HepG2 (cell line): ENCODE measurements around the gene UCKL1. TPM values are rescaled to one million over a fixed set of nuclear protein-coding genes. Genes with fewer than 3 reads are reported as not detected.

Experiments used
- CEBPB ChIP-seq: IDR thresholded peaks from 2 replicates; pipeline ENCODE4 v1.6.1; 2011; ENCODE audit warnings: low read depth, low read length, improper control_type of control experiment, borderline replicate concordance
- KDM5A ChIP-seq: fragments of 200-600 bp; sonication (generic); IDR thresholded peaks from 2 replicates; pipeline ENCODE4 v1.7.0; 2018; ENCODE audit warnings: antibody characterized with exemption, mild to moderate bottlenecking, low read length, borderline replicate concordance
- KDM6A ChIP-seq: IDR thresholded peaks from 2 replicates; pipeline ENCODE4 v1.6.1; 2016; ENCODE audit warnings: low read depth
- NFIB ChIP-seq: sonication (generic); formaldehyde crosslinking; IDR thresholded peaks from 2 replicates; pipeline ENCODE4 v1.9.0; 2021; ENCODE audit warnings: missing genetic modification reagents, mild to moderate bottlenecking, borderline replicate concordance
- SAP130 ChIP-seq: IDR thresholded peaks from 2 replicates; pipeline ENCODE4 v1.6.1; 2016; ENCODE audit warnings: low read depth
- SP4 ChIP-seq: sonication (generic); formaldehyde crosslinking; IDR thresholded peaks from 2 replicates; pipeline ENCODE4 v1.8.1; 2023; ENCODE audit warnings: mild to moderate bottlenecking, missing genetic modification reagents
- ZEB1 ChIP-seq: IDR thresholded peaks from 2 replicates; pipeline ENCODE4 v1.6.1; 2012; ENCODE audit warnings: mild to moderate bottlenecking, low read depth, inconsistent platforms; ENCODE audit not compliant: insufficient replicate concordance
- ZFP36L1 ChIP-seq: sonication (generic); formaldehyde crosslinking; IDR thresholded peaks from 2 replicates; pipeline ENCODE4 v1.8.0; 2022; ENCODE audit warnings: mild to moderate bottlenecking, missing genetic modification reagents, moderate library complexity
- ZNF136 ChIP-seq: sonication (generic); formaldehyde crosslinking; IDR thresholded peaks from 2 replicates; pipeline ENCODE4 v1.8.1; 2022; ENCODE audit warnings: low read depth, mild to moderate bottlenecking, moderate library complexity, missing genetic modification reagents
- ZNF282 ChIP-seq: fragments of 450-650 bp; IDR thresholded peaks from 2 replicates; pipeline ENCODE4 v1.6.1; 2018; ENCODE audit not compliant: partially characterized antibody
- ZNF34 ChIP-seq: sonication (generic); formaldehyde crosslinking; IDR thresholded peaks from 2 replicates; pipeline ENCODE4 v1.4.0; 2020; ENCODE audit warnings: mild to moderate bottlenecking, missing genetic modification reagents, borderline replicate concordance
- ZNF557 ChIP-seq: sonication (generic); formaldehyde crosslinking; IDR thresholded peaks from 2 replicates; pipeline ENCODE4 v1.4.0; 2020; ENCODE audit warnings: missing genetic modification reagents
- ZNF720 ChIP-seq: sonication (generic); formaldehyde crosslinking; IDR thresholded peaks from 2 replicates; pipeline ENCODE4 v1.4.0; 2020; ENCODE audit warnings: missing genetic modification reagents
- ZNF83 ChIP-seq: sonication (generic); formaldehyde crosslinking; IDR thresholded peaks from 2 replicates; pipeline ENCODE4 v1.4.0; 2020; ENCODE audit warnings: missing genetic modification reagents, mild to moderate bottlenecking, borderline replicate concordance
- polyA plus RNA-seq, 8 experiments: library from polyadenylated mRNA; depleted of rRNA in 3 of 8; stranded (reverse) in 7 of 8; unstranded in 1 of 8; fragments of >200 nt; fragmentation: Illumina TruSeq in 4 of 8; extraction: Trizol in 4 of 8; gene quantifications; 2 replicates each; pipeline versions ENCODE4 v1.2.1 to v1.2.3, GENCODE V29; 2011 to 2016; ENCODE audit warnings: low read depth in 4 of 8, missing spikeins in 1 of 8, mixed read lengths in 1 of 8; ENCODE audit not compliant: insufficient read depth in 1 of 8
- total RNA-seq, 5 experiments: library from RNA; depleted of rRNA; stranded (reverse); fragments of >200 nt; fragmentation: Illumina TruSeq; extraction: Trizol; gene quantifications; 2 replicates each; pipeline ENCODE4 v1.2.3, GENCODE V29; 2016; ENCODE audit warnings: low read depth in 1 of 5
- TF ChIP-seq, protein P1 (sequence below): IDR thresholded peaks from 2 replicates; pipeline ENCODE4 v1.6.1; 2016; ENCODE audit warnings: mild to moderate bottlenecking, missing biosample characterization, missing genetic modification reagents
- TF ChIP-seq, protein P2 (sequence below): sonication (generic); formaldehyde crosslinking; IDR thresholded peaks from 2 replicates; pipeline ENCODE4 v1.8.0; 2022; ENCODE audit warnings: missing genetic modification reagents, mild to moderate bottlenecking, inconsistent platforms, borderline replicate concordance
- TF ChIP-seq, protein P3 (sequence below): IDR thresholded peaks from 2 replicates; pipeline ENCODE4 v1.6.1; 2016
- TF ChIP-seq, protein P4 (sequence below): IDR thresholded peaks from 2 replicates; pipeline ENCODE4 v1.6.1; 2016; ENCODE audit warnings: missing biosample characterization, missing genetic modification reagents, low read depth
- TF ChIP-seq, protein P5 (sequence below), 2 experiments: sonication (generic) in 1 of 2; formaldehyde crosslinking in 1 of 2; IDR thresholded peaks; 2 replicates each; pipeline versions ENCODE4 v1.4.0 to v1.6.1; 2016 to 2020; ENCODE audit warnings: borderline replicate concordance in 1 of 2, low read depth in 1 of 2, mild to moderate bottlenecking in 1 of 2, missing genetic modification reagents in 1 of 2

UCKL1 gene
- total and polyA plus RNA-seq, 2 of the 13 experiments (the other 11 are each of a cell fraction or from before 2014, with no cell fraction given), result 50.2 to 126 TPM

DNA sequence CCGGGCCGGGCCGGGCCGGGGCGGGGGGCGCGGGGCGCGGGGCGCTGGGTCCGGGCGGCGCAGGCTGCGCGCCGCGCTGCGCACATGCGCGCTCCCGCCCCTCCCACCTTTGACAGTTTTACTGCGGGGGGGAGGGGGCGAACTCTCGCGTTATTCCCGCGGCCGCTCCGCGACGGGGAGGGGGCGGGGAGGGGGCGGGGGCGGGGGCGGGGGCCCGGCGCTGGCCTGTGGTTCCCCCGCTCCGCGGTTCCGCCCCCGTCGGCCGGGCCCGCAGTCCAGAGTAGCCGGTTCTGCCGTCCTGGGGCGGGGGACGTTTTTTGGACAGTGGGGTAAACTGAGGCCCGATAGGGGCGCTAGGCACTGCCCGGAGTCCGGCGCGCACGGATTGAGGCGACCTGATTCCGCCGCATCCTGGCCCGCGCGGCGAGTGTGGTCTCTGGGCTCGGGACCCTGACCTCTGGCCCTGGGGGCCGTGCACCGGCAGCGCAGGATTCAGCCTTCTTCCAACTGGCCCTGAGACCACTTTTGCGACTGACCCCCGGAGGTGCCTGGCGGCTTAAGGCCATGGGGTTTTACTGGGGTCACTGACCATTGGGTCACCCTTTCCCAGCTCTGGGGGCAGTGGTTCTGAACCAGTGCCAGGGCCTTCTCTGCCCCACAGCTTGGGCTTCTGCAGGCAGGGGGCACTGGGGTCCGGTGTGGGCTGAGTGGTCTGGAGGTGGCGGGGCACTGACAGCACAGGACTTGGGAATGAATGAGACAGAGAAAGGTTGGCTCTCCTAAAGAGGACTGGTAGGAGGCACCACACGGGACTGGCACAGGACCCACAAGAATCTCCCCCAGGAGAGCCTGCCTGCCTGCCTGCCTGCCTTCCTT, 13.9 kb upstream of the UCKL1 start, which contains the start of gene ZNF512B (continued):
- TF ChIP-seq, protein P1, sequence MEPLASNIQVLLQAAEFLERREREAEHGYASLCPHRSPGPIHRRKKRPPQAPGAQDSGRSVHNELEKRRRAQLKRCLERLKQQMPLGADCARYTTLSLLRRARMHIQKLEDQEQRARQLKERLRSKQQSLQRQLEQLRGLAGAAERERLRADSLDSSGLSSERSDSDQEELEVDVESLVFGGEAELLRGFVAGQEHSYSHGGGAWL (CRISPR knock-in tag), result peak; percentile 63; the same call in 1 of the 2 replicates
- TF ChIP-seq ZFP36L1 (CRISPR knock-in tag), result no peak
- TF ChIP-seq SAP130, result peak; percentile 67; the same call in 1 of the 2 replicates
- 0 out of 2 replicates have a peak, but pooled peaks have one; percentile 49 for TF ChIP-seq ZNF34 (CRISPR knock-in tag)
- no peak for TF ChIP-seq CEBPB
- TF ChIP-seq KDM5A, result no peak; the same call in 1 of the 2 replicates
- no peak for TF ChIP-seq ZEB1
- TF ChIP-seq, protein P2, sequence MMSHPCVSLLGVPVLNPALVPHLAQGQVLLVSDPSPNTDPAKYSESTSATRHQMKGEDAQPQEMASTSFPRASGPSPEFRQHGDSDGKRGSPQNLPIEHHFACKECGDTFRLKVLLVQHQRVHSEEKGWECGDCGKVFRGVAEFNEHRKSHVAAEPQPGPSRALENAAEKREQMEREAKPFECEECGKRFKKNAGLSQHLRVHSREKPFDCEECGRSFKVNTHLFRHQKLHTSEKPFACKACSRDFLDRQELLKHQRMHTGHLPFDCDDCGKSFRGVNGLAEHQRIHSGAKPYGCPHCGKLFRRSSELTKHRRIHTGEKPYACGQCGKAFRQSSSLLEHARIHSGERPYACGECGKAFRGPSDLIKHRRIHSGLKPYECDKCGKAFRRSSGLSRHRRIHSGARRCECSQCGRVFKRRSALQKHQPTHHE, result no peak
- no peak for TF ChIP-seq ZNF282
- TF ChIP-seq ZNF83 (CRISPR knock-in tag), result 0 out of 2 replicates have a peak, but pooled peaks have one; percentile 19
- TF ChIP-seq, protein P3, sequence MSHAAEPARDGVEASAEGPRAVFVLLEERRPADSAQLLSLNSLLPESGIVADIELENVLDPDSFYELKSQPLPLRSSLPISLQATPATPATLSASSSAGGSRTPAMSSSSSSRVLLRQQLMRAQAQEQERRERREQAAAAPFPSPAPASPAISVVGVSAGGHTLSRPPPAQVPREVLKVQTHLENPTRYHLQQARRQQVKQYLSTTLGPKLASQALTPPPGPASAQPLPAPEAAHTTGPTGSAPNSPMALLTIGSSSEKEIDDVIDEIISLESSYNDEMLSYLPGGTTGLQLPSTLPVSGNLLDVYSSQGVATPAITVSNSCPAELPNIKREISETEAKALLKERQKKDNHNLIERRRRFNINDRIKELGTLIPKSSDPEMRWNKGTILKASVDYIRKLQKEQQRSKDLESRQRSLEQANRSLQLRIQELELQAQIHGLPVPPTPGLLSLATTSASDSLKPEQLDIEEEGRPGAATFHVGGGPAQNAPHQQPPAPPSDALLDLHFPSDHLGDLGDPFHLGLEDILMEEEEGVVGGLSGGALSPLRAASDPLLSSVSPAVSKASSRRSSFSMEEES (CRISPR knock-in tag), result peak; percentile 18; the same call in 1 of the 2 replicates
- no peak for TF ChIP-seq NFIB (CRISPR knock-in tag)
- no peak for TF ChIP-seq ZNF557 (CRISPR knock-in tag)
- TF ChIP-seq, protein P4, sequence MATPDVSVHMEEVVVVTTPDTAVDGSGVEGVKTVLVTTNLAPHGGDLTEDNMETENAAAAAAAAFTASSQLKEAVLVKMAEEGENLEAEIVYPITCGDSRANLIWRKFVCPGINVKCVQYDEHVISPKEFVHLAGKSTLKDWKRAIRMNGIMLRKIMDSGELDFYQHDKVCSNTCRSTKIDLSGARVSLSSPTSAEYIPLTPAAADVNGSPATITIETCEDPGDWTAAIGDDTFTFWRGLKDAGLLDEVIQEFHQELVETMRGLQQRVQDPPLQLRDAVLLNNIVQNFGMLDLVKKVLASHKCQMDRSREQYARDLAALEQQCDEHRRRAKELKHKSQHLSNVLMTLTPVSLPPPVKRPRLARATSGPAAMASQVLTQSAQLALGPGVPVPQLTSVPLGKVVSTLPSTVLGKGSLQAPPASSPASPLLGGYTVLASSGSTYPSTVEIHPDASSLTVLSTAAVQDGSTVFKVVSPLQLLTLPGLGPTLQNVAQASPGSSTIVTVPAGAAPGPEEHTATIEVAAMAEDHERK, result no peak
- TF ChIP-seq ZNF136 (CRISPR knock-in tag), result no peak
- peak; percentile 75 for TF ChIP-seq SP4 (CRISPR knock-in tag)
- TF ChIP-seq KDM6A (CRISPR knock-in tag), result no peak
- TF ChIP-seq, protein P5, sequence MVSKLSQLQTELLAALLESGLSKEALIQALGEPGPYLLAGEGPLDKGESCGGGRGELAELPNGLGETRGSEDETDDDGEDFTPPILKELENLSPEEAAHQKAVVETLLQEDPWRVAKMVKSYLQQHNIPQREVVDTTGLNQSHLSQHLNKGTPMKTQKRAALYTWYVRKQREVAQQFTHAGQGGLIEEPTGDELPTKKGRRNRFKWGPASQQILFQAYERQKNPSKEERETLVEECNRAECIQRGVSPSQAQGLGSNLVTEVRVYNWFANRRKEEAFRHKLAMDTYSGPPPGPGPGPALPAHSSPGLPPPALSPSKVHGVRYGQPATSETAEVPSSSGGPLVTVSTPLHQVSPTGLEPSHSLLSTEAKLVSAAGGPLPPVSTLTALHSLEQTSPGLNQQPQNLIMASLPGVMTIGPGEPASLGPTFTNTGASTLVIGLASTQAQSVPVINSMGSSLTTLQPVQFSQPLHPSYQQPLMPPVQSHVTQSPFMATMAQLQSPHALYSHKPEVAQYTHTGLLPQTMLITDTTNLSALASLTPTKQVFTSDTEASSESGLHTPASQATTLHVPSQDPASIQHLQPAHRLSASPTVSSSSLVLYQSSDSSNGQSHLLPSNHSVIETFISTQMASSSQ (IDR thresholded peaks at IDR 0.05; ENCODE audit: low read depth), result no peak
- TF ChIP-seq, protein P5 (CRISPR knock-in tag; IDR thresholded peaks at IDR 0.05; ENCODE audit: borderline replicate concordance), result 0 out of 2 replicates have a peak, but pooled peaks have one; percentile 32
- TF ChIP-seq ZNF720, result no peak
